ES-I3 (cell line): Measurements from ENCODE around the gene PELO.
"Not testable (repeated sequence)": the region's sequence is repeated elsewhere in the genome, so short reads cannot be mapped to it uniquely, and the experiment has no call there.

Experiments
- H3K36me3 ChIP-seq: 2 replicates; pipeline ENCODE4 v1.6.1; 2013; ENCODE audit warnings: mild to moderate bottlenecking, low read length, control low read depth, moderate library complexity; ENCODE audit not compliant: insufficient read depth
- H3K4me1 ChIP-seq: 2 replicates; pipeline ENCODE4 v1.6.1; 2013; ENCODE audit warnings: mild to moderate bottlenecking, control low read depth, low read length; ENCODE audit not compliant: insufficient read depth
- H3K9ac ChIP-seq: 2 replicates; pipeline ENCODE4 v1.6.1; 2013; ENCODE audit warnings: low read depth, mild to moderate bottlenecking, low read length, moderate library complexity
- H3K9me3 ChIP-seq: 2 replicates; pipeline ENCODE4 v1.6.1; 2013; ENCODE audit warnings: mild to moderate bottlenecking, low read length, moderate library complexity; ENCODE audit not compliant: control insufficient read depth, insufficient read depth

The PELO gene, protein sequence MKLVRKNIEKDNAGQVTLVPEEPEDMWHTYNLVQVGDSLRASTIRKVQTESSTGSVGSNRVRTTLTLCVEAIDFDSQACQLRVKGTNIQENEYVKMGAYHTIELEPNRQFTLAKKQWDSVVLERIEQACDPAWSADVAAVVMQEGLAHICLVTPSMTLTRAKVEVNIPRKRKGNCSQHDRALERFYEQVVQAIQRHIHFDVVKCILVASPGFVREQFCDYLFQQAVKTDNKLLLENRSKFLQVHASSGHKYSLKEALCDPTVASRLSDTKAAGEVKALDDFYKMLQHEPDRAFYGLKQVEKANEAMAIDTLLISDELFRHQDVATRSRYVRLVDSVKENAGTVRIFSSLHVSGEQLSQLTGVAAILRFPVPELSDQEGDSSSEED

GRCh38 chr5:52787600-52788504, at the start of gene PELO, which contains the start of gene ITGA1:
Gene PELO (plus strand): TSS chr5:52787916. CDS start chr5:52800395, 12,479 bp downstream.
Gene ITGA1 (plus strand): TSS chr5:52787916. CDS start chr5:52788354, 438 bp downstream.
- Histone ChIP-seq H3K36me3 (no peaks in the 10 kb centered on the region), H3K9ac (peak within 1 kb of the TSS; percentile 49), H3K4me1 (peaks cover 6% of the 10 kb centered on the region; the same call in 1 of the 2 replicates), H3K9me3 (no peaks in the 10 kb centered on the region)

DNA sequence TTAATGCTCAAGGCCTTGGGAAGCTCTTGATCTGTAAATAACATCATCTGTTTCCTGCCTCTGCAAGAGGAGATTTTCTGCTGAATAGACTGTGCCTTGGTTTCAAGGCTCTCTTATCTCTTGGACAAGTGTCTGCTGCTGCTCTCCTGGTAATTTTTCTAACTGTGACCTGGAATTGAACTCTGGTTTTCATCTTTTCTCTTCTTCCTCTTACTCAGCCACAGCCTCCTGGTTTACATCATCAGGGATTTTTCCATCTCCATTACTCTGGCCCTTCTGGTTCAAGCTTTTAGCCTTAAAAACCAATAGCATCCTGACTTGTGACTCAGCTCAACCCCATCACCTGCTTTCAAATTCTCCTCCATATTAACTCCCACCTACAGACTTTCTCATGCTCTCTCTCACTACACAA, 49.6 kb upstream of the PELO start:
- no peaks in the 10 kb centered on the region for H3K9me3 ChIP-seq
- H3K4me1 ChIP-seq, result no peaks in the 10 kb centered on the region

GRCh38 chr5:52740007-52740406, 47.7 kb upstream of the PELO start:
- no peaks in the 10 kb centered on the region for H3K36me3 ChIP-seq
- no peaks in the 10 kb centered on the region for H3K9me3 ChIP-seq
- H3K9ac ChIP-seq, result no peak overlapping the region
- H3K4me1 ChIP-seq, result no peaks in the 10 kb centered on the region

More for the DNA sequence above, 49.6 kb upstream of the PELO start:
- Histone ChIP-seq H3K36me3 (no peaks in the 10 kb centered on the region), H3K9ac (no peak overlapping the region)

- H3K9me3 ChIP-seq, result no peaks in the 10 kb centered on the region
- no peaks in the 10 kb centered on the region for H3K36me3 ChIP-seq
- no peaks in the 10 kb centered on the region for H3K4me1 ChIP-seq
- no peak overlapping the region for H3K9ac ChIP-seq
Measured at GRCh38 chr5:52743012-52743411, 44.7 kb upstream of the PELO start.

GRCh38 chr5:52743529-52743928, 44.2 kb upstream of the PELO start:
- H3K9ac ChIP-seq, result no peak overlapping the region
- H3K9me3 ChIP-seq, result no peaks in the 10 kb centered on the region
- H3K36me3 ChIP-seq, result no peaks in the 10 kb centered on the region
- H3K4me1 ChIP-seq, result no peaks in the 10 kb centered on the region

- Histone ChIP-seq H3K36me3 (no peaks in the 10 kb centered on the region), H3K9me3 (no peaks in the 10 kb centered on the region), H3K4me1 (no peaks in the 10 kb centered on the region), H3K9ac (no peak overlapping the region)
Measured at GRCh38 chr5:52743970-52744369, 43.7 kb upstream of the PELO start.

DNA sequence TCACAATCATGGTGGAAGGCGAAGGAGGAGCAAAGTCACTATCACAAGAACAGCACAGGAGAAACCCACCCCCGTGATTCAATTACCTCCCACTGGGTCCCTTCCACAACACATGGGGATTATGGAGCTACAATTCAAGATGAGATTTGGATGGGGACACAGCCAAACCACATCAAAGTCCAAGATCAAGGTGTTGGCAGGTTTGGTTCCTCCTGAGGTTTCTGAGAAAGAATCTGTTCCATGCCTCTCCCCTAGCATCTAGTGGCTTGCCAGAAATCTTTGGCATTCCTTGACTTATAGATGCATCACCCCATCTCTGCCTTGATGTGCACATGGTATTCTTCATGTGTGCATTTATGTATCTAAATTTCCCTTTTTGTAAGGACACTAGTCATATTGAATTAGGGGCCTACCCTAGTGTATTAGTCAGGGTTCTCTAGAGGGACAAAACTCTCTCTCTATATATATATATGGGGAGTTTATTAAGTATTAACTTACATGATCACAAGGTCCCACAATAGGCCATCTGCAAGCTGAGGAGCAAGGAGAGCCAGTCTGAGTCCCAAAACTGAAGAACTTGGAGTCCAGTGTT, 42.8 kb upstream of the PELO start:
- not testable (repeated sequence) for H3K9me3 ChIP-seq, H3K36me3 ChIP-seq, H3K9ac ChIP-seq, H3K4me1 ChIP-seq

- H3K9me3 ChIP-seq, result no peaks in the 10 kb centered on the region; the same call in 1 of the 2 replicates
- H3K9ac ChIP-seq, result no peak overlapping the region
- H3K4me1 ChIP-seq, result no peaks in the 10 kb centered on the region
- no peaks in the 10 kb centered on the region for H3K36me3 ChIP-seq
Measured at GRCh38 chr5:52746539-52746938, 41.2 kb upstream of the PELO start.

DNA sequence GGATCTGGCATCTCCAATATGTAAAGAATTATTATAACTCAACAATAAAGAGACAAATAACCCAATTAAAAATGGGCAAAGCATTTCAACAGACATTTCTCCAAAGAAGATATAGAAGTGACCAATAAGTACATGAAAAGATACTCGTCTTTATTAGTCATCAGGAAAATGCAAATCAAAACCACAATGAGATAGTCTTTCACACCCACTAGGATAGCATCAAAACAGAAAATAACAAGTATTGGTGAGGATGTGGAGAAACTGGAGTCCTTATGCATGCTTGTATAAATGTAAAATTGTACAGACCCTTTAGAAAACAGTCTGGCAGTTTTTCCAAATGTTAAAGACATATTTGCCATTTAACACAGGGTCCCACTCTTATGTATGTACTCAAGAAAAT, 39.1 kb upstream of the PELO start:
- Histone ChIP-seq H3K9ac (no peak overlapping the region), H3K9me3 (no peaks in the 10 kb centered on the region; the same call in 1 of the 2 replicates), H3K4me1 (no peaks in the 10 kb centered on the region), H3K36me3 (no peaks in the 10 kb centered on the region)

- Histone ChIP-seq H3K9ac (no peak overlapping the region), H3K9me3 (no peaks in the 10 kb centered on the region; the same call in 1 of the 2 replicates), H3K4me1 (no peaks in the 10 kb centered on the region), H3K36me3 (no peaks in the 10 kb centered on the region)
Measured at GRCh38 chr5:52749666-52750065, 38.0 kb upstream of the PELO start.

DNA sequence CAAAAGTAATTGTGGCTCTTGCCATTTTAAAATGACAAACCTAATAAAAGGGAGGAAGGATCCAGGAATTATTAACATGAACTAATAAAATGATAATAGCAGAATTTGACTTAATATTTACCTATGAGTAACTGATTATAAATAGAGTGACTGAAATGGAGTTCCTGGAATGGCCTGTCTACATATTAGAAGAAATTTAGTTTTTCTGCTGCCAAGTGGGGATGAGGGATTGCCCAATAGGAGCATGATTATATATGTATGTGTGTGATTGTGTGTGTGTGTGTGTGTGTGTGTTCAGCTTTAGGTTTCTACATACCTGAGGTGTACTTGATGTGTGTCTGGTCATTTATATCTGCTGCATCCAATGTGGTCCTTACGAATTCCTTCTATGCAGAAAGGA, 36.6 kb upstream of the PELO start:
- H3K36me3 ChIP-seq, result no peaks in the 10 kb centered on the region
- H3K9me3 ChIP-seq, result no peaks in the 10 kb centered on the region; the same call in 1 of the 2 replicates
- H3K4me1 ChIP-seq, result no peaks in the 10 kb centered on the region
- H3K9ac ChIP-seq, result no peak overlapping the region

DNA sequence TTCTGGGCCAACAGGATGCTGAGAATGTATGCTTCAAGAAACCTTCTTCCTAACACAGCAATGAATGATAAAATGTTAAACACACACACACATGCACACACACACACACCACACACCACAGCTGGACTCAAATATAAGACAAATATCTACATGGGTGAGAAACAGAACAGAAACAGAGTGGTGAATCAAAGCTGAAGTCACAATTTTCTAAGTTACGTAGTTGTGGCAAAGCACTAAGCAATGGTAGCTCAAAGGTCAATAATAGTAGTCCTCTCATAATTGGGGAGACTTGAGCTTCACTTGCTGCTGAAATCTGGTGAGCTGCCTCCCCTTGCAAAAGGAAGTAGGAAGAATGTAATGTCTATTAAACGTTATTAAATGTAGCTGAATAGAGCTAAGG, 33.7 kb upstream of the PELO start:
- Histone ChIP-seq H3K9ac (no peak overlapping the region), H3K4me1 (no peaks in the 10 kb centered on the region), H3K36me3 (no peaks in the 10 kb centered on the region), H3K9me3 (no peaks in the 10 kb centered on the region; the same call in 1 of the 2 replicates)

DNA sequence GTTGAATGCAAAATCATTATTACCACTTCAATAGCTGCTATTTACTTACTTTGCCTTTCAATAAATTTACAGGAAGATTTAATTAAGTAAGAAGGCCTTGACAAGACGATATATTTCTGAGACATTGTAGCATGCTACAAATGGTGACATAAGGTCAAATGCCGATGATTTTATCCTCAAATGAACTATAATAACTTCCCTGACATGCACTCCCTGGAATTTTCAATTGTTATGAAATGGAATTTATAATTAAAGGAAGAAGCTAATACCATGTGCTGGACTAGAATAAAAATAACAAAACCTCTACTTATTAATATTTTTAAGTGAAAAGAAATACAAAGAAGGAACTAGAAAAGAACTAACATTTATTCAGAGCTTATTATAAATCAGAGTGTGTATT, 30.2 kb upstream of the PELO start:
- H3K36me3 ChIP-seq, result no peaks in the 10 kb centered on the region
- no peaks in the 10 kb centered on the region for H3K9me3 ChIP-seq
- no peaks in the 10 kb centered on the region for H3K4me1 ChIP-seq
- H3K9ac ChIP-seq, result no peak overlapping the region

DNA sequence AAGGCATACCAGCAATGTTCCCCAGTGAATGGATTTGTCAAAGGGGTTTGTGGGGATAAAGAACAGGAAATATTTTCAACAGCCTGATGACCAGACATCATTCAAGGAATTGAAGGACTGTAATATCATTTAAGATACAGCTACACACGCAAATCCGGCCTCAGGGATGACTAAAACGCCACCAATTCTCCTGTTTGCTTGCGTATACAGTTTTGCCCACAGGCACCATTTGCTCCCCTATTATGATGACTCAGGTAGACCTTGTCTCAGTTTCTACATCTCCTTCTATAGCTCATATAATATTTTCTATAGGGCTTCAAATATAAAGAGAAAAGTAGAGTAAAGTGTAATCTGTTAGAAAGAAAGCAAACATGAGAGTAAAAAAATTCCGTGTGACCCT, 29.7 kb upstream of the PELO start:
- Histone ChIP-seq H3K36me3 (no peaks in the 10 kb centered on the region), H3K4me1 (no peaks in the 10 kb centered on the region), H3K9me3 (no peaks in the 10 kb centered on the region), H3K9ac (no peak overlapping the region)
